ENCODE results near the gene ZNF225.
"Not testable (repeated sequence)": the region's sequence is repeated elsewhere in the genome, so short reads cannot be mapped to it uniquely, and the experiment has no call there.

The ZNF225 gene

GRCh38 chr19:44109458-44109857, 3.7 kb upstream of the ZNF225 start:
- H3K9me3 ChIP-seq (ENCODE audit: control insufficient read depth in 2 of 2, low read length in 2 of 2): peaks cover 25 to 27% of the 10 kb centered on the region in 2 donors
- H3K36me3 ChIP-seq (ENCODE audit: control insufficient read depth in 2 of 2, insufficient read depth in 2 of 2, low read length in 2 of 2): peaks cover 17 to 21% of the 10 kb centered on the region in 2 donors
- no peak overlapping the region for H3K4me3 ChIP-seq (ENCODE audit: low read length in 2 of 2)
- H3K27me3 ChIP-seq (ENCODE audit: control insufficient read depth in 1 of 2, insufficient read depth in 2 of 2, low read length in 2 of 2): no peaks in the 10 kb centered on the region
- peaks cover 12% of the 10 kb centered on the region for H3K4me1 ChIP-seq (ENCODE audit: control insufficient read depth, insufficient read depth, low read length)
- no peak overlapping the region for H3K27ac ChIP-seq (ENCODE audit: low read length)
- H3K9ac ChIP-seq (ENCODE audit: low read length in 2 of 2): no peak overlapping the region

DNA sequence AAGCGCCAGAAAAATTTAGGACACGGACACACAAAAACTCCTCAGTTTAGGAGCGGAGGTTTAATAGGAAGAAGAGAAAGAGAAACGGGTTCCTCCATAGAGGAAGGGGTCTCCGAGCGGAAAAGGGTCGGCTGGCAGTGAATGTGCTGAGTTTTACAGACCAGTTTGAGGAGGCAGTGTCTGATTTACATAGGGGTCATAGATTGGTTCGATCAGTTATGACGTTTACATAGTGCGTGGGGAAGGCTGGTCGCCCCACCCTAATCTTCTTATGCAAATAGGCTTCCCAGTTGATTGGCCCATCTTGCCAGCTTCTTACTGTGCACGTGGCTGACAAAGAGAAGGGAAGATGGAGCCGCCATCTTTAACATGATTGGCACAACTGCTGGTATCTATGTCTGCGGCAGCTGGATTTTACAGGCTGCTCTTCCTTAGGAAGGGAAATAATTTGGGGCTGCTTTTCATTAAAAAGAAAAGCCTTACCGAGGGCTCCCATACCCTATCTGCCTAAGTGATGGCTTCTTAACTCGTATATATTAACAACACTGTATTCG, 1.2 kb upstream of the ZNF225 start:
- peaks cover 17 to 21% of the 10 kb centered on the region in 2 donors for H3K9me3 ChIP-seq (ENCODE audit: control insufficient read depth in 2 of 2, low read length in 2 of 2)
- no peak overlapping the region for H3K27ac ChIP-seq (ENCODE audit: low read length)
- H3K27me3 ChIP-seq (ENCODE audit: control insufficient read depth in 1 of 2, insufficient read depth in 2 of 2, low read length in 2 of 2): no peaks in the 10 kb centered on the region
- H3K4me1 ChIP-seq (ENCODE audit: control insufficient read depth, insufficient read depth, low read length): peaks cover 12% of the 10 kb centered on the region
- no peak overlapping the region for H3K9ac ChIP-seq (ENCODE audit: low read length in 2 of 2)
- peak overlapping the region; percentile 65 to 89 for H3K4me3 ChIP-seq (ENCODE audit: low read length in 2 of 2)
- peaks cover 11 to 18% of the 10 kb centered on the region in 2 donors for H3K36me3 ChIP-seq (ENCODE audit: control insufficient read depth in 2 of 2, insufficient read depth in 2 of 2, low read length in 2 of 2)

- H3K27ac ChIP-seq (ENCODE audit: low read length): no peak overlapping the region
- peak overlapping the region; percentile 69 to 92 for H3K9ac ChIP-seq (ENCODE audit: low read length in 2 of 2)
- peak overlapping the region; percentile 65 to 89 for H3K4me3 ChIP-seq (ENCODE audit: low read length in 2 of 2)
- peaks cover 9 to 14% of the 10 kb centered on the region in 2 donors for H3K36me3 ChIP-seq (ENCODE audit: control insufficient read depth in 2 of 2, insufficient read depth in 2 of 2, low read length in 2 of 2)
- peaks cover 10 to 13% of the 10 kb centered on the region in 2 donors for H3K9me3 ChIP-seq (ENCODE audit: control insufficient read depth in 2 of 2, low read length in 2 of 2)
- H3K4me1 ChIP-seq (ENCODE audit: control insufficient read depth, insufficient read depth, low read length): peaks cover 12% of the 10 kb centered on the region
- H3K27me3 ChIP-seq (ENCODE audit: control insufficient read depth in 1 of 2, insufficient read depth in 2 of 2, low read length in 2 of 2): no peaks in the 10 kb centered on the region
Observed at GRCh38 chr19:44112802-44113137, 429 bp upstream of the ZNF225 start.

GRCh38 chr19:44113784-44114390, 688 bp downstream of the ZNF225 start:
- Histone ChIP-seq H3K9me3 (ENCODE audit: control insufficient read depth in 2 of 2, low read length in 2 of 2) (peaks cover 7 to 8% of the 10 kb centered on the region in 2 donors), H3K9ac (ENCODE audit: low read length in 2 of 2) (peak overlapping the region; percentile 87 to 92), H3K4me1 (ENCODE audit: control insufficient read depth, insufficient read depth, low read length) (peaks cover 12% of the 10 kb centered on the region), H3K4me3 (ENCODE audit: low read length in 2 of 2) (peak overlapping the region; percentile 85 to 89), H3K27me3 (ENCODE audit: control insufficient read depth in 1 of 2, insufficient read depth in 2 of 2, low read length in 2 of 2) (no peaks in the 10 kb centered on the region), H3K36me3 (ENCODE audit: control insufficient read depth in 2 of 2, insufficient read depth in 2 of 2, low read length in 2 of 2) (peaks cover 17% of the 10 kb centered on the region in 2 donors), H3K27ac (ENCODE audit: low read length) (peak overlapping the region; percentile 77)

GRCh38 chr19:44121162-44121561, 8.0 kb downstream of the ZNF225 start:
- H3K9me3 ChIP-seq (ENCODE audit: control insufficient read depth in 2 of 2, low read length in 2 of 2); H3K9ac ChIP-seq (ENCODE audit: low read length in 2 of 2); H3K27ac ChIP-seq (ENCODE audit: low read length); H3K27me3 ChIP-seq (ENCODE audit: control insufficient read depth in 1 of 2, insufficient read depth in 2 of 2, low read length in 2 of 2); H3K4me1 ChIP-seq (ENCODE audit: control insufficient read depth, insufficient read depth, low read length); H3K4me3 ChIP-seq (ENCODE audit: low read length in 2 of 2): not testable (repeated sequence)
- H3K36me3 ChIP-seq (ENCODE audit: control insufficient read depth in 2 of 2, insufficient read depth in 2 of 2, low read length in 2 of 2): peaks cover 34 to 61% of the 10 kb centered on the region in 2 donors

GRCh38 chr19:44131955-44132354, 18.8 kb downstream of the ZNF225 start:
- Histone ChIP-seq H3K27me3 (ENCODE audit: control insufficient read depth in 1 of 2, insufficient read depth in 2 of 2, low read length in 2 of 2) (no peaks in the 10 kb centered on the region), H3K9me3 (ENCODE audit: control insufficient read depth in 2 of 2, low read length in 2 of 2) (peaks cover 9 to 17% of the 10 kb centered on the region in 2 donors), H3K36me3 (ENCODE audit: control insufficient read depth in 2 of 2, insufficient read depth in 2 of 2, low read length in 2 of 2) (peaks cover 28 to 33% of the 10 kb centered on the region in 2 donors), H3K4me1 (ENCODE audit: control insufficient read depth, insufficient read depth, low read length) (no peaks in the 10 kb centered on the region), H3K9ac (ENCODE audit: low read length in 2 of 2) (no peak overlapping the region), H3K4me3 (ENCODE audit: low read length in 2 of 2) (peak overlapping the region in 1 of 2 donors; percentile 15), H3K27ac (ENCODE audit: low read length) (no peak overlapping the region)

DNA sequence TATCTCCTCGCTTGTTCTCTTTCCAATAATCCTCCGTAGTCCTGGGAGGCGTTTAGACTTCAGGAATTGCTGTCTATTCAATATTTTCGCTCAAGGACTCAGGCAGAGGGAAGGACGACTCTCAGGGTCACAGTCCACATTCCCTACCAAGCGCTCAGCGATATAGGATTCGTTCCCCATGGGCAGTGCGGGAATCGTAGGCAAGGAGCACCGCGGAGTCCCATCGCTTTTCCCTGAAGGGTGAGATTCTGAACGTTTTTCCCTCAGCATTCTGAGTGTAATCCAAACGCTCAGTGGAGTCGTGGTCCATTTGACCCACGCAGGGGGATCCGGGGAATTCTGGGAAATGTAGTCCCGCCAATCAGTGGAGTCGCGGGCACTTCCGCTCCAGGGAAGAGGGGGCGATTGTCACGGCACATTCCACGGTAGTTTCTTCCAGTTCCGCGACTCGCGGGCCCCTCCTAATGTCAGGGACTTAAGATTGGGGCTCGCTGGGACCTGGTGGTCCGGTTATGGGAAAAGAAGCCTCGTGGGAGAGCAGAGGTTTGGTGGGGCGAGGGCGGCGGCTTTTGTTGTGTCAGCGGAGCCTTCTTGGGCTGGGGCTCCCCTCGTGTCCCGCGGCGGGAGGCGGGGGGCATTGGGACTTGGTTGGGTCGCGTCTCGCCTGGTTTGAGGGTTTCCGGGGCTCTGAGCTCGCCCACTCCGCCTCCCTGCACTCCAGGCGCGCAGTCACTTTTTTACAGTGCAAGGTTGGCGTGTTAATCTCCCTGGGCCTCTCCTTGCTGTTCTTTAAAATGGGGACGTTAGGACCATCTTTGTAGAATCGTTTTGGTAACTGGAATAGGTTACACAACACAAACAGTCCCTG, 28.2 kb downstream of the ZNF225 start, which contains the start of gene ZNF234:
Gene ZNF234 (plus strand): TSS at position 364 of the 868 bp plus-strand sequence. CDS start 3,079 bp downstream, outside the sequence.
- peaks cover 12% of the 10 kb centered on the region for H3K4me1 ChIP-seq (ENCODE audit: control insufficient read depth, insufficient read depth, low read length)
- H3K9me3 ChIP-seq (ENCODE audit: control insufficient read depth in 2 of 2, low read length in 2 of 2): no peaks in the 10 kb centered on the region
- H3K27me3 ChIP-seq (ENCODE audit: control insufficient read depth in 1 of 2, insufficient read depth in 2 of 2, low read length in 2 of 2): no peaks in the 10 kb centered on the region
- H3K9ac ChIP-seq (ENCODE audit: low read length in 2 of 2): peak within 1 kb of the TSS; percentile 69 to 92
- H3K27ac ChIP-seq (ENCODE audit: low read length): peak within 1 kb of the TSS; percentile 55
- H3K4me3 ChIP-seq (ENCODE audit: low read length in 2 of 2): peak within 1 kb of the TSS; percentile 95 to 98
- peaks cover 14 to 22% of the 10 kb centered on the region in 2 donors for H3K36me3 ChIP-seq (ENCODE audit: control insufficient read depth in 2 of 2, insufficient read depth in 2 of 2, low read length in 2 of 2)

GRCh38 chr19:44142059-44142433, 28.8 kb downstream of the ZNF225 start:
- Histone ChIP-seq H3K4me3 (ENCODE audit: low read length in 2 of 2) (peak overlapping the region; percentile 95 to 98), H3K27ac (ENCODE audit: low read length) (peak overlapping the region; percentile 55), H3K36me3 (ENCODE audit: control insufficient read depth in 2 of 2, insufficient read depth in 2 of 2, low read length in 2 of 2) (peaks cover 14 to 22% of the 10 kb centered on the region in 2 donors), H3K9ac (ENCODE audit: low read length in 2 of 2) (peak overlapping the region; percentile 69 to 92), H3K4me1 (ENCODE audit: control insufficient read depth, insufficient read depth, low read length) (peaks cover 12% of the 10 kb centered on the region), H3K27me3 (ENCODE audit: control insufficient read depth in 1 of 2, insufficient read depth in 2 of 2, low read length in 2 of 2) (no peaks in the 10 kb centered on the region), H3K9me3 (ENCODE audit: control insufficient read depth in 2 of 2, low read length in 2 of 2) (no peaks in the 10 kb centered on the region)

DNA sequence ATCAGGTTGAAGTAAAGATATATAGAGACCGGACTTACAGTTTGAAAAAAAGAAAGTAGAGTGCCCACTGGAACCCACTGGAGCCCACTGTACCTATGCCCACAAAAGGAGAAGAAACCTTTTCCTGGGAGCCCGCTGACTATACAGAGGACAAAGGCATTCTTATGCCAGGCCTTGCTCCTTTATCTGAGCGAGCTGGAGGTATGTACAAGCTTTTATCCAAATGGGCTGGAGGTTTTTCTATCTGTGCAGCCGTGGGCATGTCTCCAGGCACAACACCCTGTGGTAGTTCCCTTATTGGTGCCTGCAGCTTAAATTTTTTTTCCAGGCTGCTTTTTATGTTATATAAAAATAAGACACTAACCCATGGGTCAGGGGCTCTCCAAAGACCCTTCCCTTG, 36.6 kb downstream of the ZNF225 start:
- Histone ChIP-seq H3K9ac (ENCODE audit: low read length in 2 of 2) (no peak overlapping the region), H3K27ac (ENCODE audit: low read length) (no peak overlapping the region), H3K4me1 (ENCODE audit: control insufficient read depth, insufficient read depth, low read length) (no peaks in the 10 kb centered on the region), H3K36me3 (ENCODE audit: control insufficient read depth in 2 of 2, insufficient read depth in 2 of 2, low read length in 2 of 2) (peaks cover 64 to 66% of the 10 kb centered on the region in 2 donors), H3K9me3 (ENCODE audit: control insufficient read depth in 2 of 2, low read length in 2 of 2) (peaks cover 15 to 18% of the 10 kb centered on the region in 2 donors), H3K27me3 (ENCODE audit: control insufficient read depth in 1 of 2, insufficient read depth in 2 of 2, low read length in 2 of 2) (no peaks in the 10 kb centered on the region), H3K4me3 (ENCODE audit: low read length in 2 of 2) (no peak overlapping the region)

- peaks cover 58 to 69% of the 10 kb centered on the region in 2 donors for H3K36me3 ChIP-seq (ENCODE audit: control insufficient read depth in 2 of 2, insufficient read depth in 2 of 2, low read length in 2 of 2)
- no peaks in the 10 kb centered on the region for H3K4me1 ChIP-seq (ENCODE audit: control insufficient read depth, insufficient read depth, low read length)
- no peak overlapping the region for H3K9ac ChIP-seq (ENCODE audit: low read length in 2 of 2)
- no peaks in the 10 kb centered on the region for H3K27me3 ChIP-seq (ENCODE audit: control insufficient read depth in 1 of 2, insufficient read depth in 2 of 2, low read length in 2 of 2)
- no peak overlapping the region for H3K27ac ChIP-seq (ENCODE audit: low read length)
- no peak overlapping the region for H3K4me3 ChIP-seq (ENCODE audit: low read length in 2 of 2)
- peaks cover 25 to 30% of the 10 kb centered on the region in 2 donors for H3K9me3 ChIP-seq (ENCODE audit: control insufficient read depth in 2 of 2, low read length in 2 of 2)
Observed at GRCh38 chr19:44151491-44151890, 38.3 kb downstream of the ZNF225 start.

Data from stomach smooth muscle (tissue), 2 donors.